ENCODE data around the gene CDC73.

- no peak for TF ChIP-seq EZH2 (IDR thresholded peaks at IDR 0.05; ENCODE audit: low read length, missing control alignments)
- no peak for TF ChIP-seq CTCF (conservative IDR thresholded peaks at IDR 0.05 in 1 of 2, IDR thresholded peaks at IDR 0.05 in 1 of 2; ENCODE audit: low read depth in 1 of 2, low read length in 2 of 2)
These were observed 89.2 kb downstream of the CDC73 start for GRCh38 chr1:193210996-193211395.
